HepG2 (cell line): ENCODE data around the gene CASTOR1. TPM values are rescaled to one million over a fixed set of nuclear protein-coding genes. Genes with fewer than 3 reads are reported as not detected.

ENCODE experiments used
- ATF1 ChIP-seq: IDR thresholded peaks from 2 replicates; pipeline ENCODE4 v1.6.1; 2016; ENCODE audit warnings: mild to moderate bottlenecking, control low read depth
- GATAD2A ChIP-seq: IDR thresholded peaks from 2 replicates; pipeline ENCODE4 v1.6.1; 2016
- HNRNPL ChIP-seq: fragments of 200-400 bp; formaldehyde crosslinking; IDR thresholded peaks from 2 replicates; pipeline ENCODE4 v1.6.1; 2017; ENCODE audit warnings: mild to moderate bottlenecking, low read depth, low read length
- JARID2 ChIP-seq: sonication (generic); formaldehyde crosslinking; IDR thresholded peaks from 2 replicates; pipeline ENCODE4 v1.8.1; 2023; ENCODE audit warnings: missing genetic modification reagents, inconsistent platforms; ENCODE audit not compliant: insufficient replicate concordance
- KDM2A ChIP-seq: sonication (generic); formaldehyde crosslinking; IDR thresholded peaks from 2 replicates; pipeline ENCODE4 v1.4.0; 2020; ENCODE audit warnings: low read depth, missing genetic modification reagents, borderline replicate concordance
- PHF21A ChIP-seq: sonication (generic); formaldehyde crosslinking; IDR thresholded peaks from 2 replicates; pipeline ENCODE4 v1.5.0; 2020; ENCODE audit warnings: mild to moderate bottlenecking, missing genetic modification reagents
- POLR2G ChIP-seq: fragments of 200-400 bp; formaldehyde crosslinking; IDR thresholded peaks from 2 replicates; pipeline ENCODE4 v1.6.1; 2018; ENCODE audit warnings: mild to moderate bottlenecking, low read depth, low read length, moderate library complexity
- SP5 ChIP-seq: IDR thresholded peaks from 2 replicates; pipeline ENCODE4 v1.6.1; 2016; ENCODE audit warnings: low read depth, borderline replicate concordance
- TEAD3 ChIP-seq: optimal IDR thresholded peaks from 2 replicates; pipeline ENCODE3; 2016; ENCODE audit warnings: borderline replicate concordance
- TGIF2 ChIP-seq: IDR thresholded peaks from 2 replicates; pipeline ENCODE4 v1.6.1; 2016; ENCODE audit warnings: control low read depth, missing compliant biosample characterization
- THAP11 ChIP-seq: IDR thresholded peaks from 2 replicates; pipeline ENCODE4 v1.6.1; 2016; ENCODE audit warnings: missing biosample characterization, missing genetic modification reagents
- TOE1 ChIP-seq: sonication (generic); formaldehyde crosslinking; IDR thresholded peaks from 2 replicates; pipeline ENCODE4 v1.4.0; 2020; ENCODE audit warnings: mild to moderate bottlenecking, missing genetic modification reagents
- ZFY ChIP-seq: sonication (generic); formaldehyde crosslinking; IDR thresholded peaks from 2 replicates; pipeline ENCODE4 v1.4.0; 2020; ENCODE audit warnings: missing genetic modification reagents
- polyA plus RNA-seq, 8 experiments: library from polyadenylated mRNA; depleted of rRNA in 3 of 8; stranded (reverse) in 7 of 8; unstranded in 1 of 8; fragments of >200 nt; fragmentation: Illumina TruSeq in 4 of 8; extraction: Trizol in 4 of 8; gene quantifications; 2 replicates each; pipeline versions ENCODE4 v1.2.1 to v1.2.3, GENCODE V29; 2011 to 2016; ENCODE audit warnings: low read depth in 4 of 8, missing spikeins in 1 of 8, mixed read lengths in 1 of 8; ENCODE audit not compliant: insufficient read depth in 1 of 8
- total RNA-seq, 5 experiments: library from RNA; depleted of rRNA; stranded (reverse); fragments of >200 nt; fragmentation: Illumina TruSeq; extraction: Trizol; gene quantifications; 2 replicates each; pipeline ENCODE4 v1.2.3, GENCODE V29; 2016; ENCODE audit warnings: low read depth in 1 of 5
- TF ChIP-seq, protein P1 (sequence below): sonication (generic); formaldehyde crosslinking; IDR thresholded peaks from 2 replicates; pipeline ENCODE4; 2020; ENCODE audit warnings: missing genetic modification reagents, mild to moderate bottlenecking, borderline replicate concordance
- TF ChIP-seq, protein P2 (sequence below): sonication (generic); formaldehyde crosslinking; IDR thresholded peaks from 2 replicates; pipeline ENCODE4 v1.4.0; 2020; ENCODE audit warnings: mild to moderate bottlenecking, missing genetic modification reagents, borderline replicate concordance
- TF ChIP-seq, protein P3 (sequence below): IDR thresholded peaks from 2 replicates; pipeline ENCODE4 v1.6.1; 2012; ENCODE audit warnings: inconsistent platforms
- TF ChIP-seq, protein P4 (sequence below): sonication (generic); formaldehyde crosslinking; IDR thresholded peaks from 2 replicates; pipeline ENCODE4 v1.5.1; 2020; ENCODE audit warnings: missing genetic modification reagents, mild to moderate bottlenecking, borderline replicate concordance
- TF ChIP-seq, protein P5 (sequence below): sonication (generic); formaldehyde crosslinking; IDR thresholded peaks from 2 replicates; pipeline ENCODE4 v1.8.0; 2022; ENCODE audit warnings: missing genetic modification reagents, mild to moderate bottlenecking, borderline replicate concordance

CASTOR1 gene
- total and polyA plus RNA-seq, 2 of the 13 experiments (the other 11 are each of a cell fraction or from before 2014, with no cell fraction given) = 2.6 to 4.4 TPM

DNA sequence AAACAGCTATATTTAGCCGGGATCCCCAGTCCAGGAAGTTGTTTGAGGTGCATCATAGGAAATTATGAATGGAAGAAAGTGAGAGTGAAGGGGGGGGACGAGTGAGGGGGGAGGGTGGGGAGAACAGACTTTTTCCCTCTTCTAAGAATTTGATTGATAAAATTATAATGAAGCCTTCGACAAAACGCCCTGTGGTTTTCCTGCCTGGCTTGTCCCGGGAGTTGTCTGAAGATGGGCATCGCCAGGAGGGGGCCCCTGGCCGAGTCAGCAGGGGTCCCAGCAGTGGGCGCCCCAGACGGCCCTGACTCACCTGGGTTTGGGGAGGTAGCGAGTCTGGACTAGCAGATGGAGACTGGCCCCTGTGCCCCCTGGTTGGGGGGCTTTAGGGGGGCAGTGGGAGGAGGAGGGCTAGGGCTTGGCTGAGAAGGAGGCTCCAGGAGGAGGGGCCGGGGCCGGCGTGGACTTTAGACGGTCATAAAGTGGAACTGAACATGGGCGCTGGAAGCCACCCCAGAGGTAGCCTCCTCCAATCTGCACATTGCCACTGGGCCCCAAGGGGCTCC, 42.4 kb downstream of the CASTOR1 start (continued):
- TF ChIP-seq JARID2 (CRISPR knock-in tag) = no peak
- TF ChIP-seq GATAD2A = 0 out of 2 replicates have a peak, but pooled peaks have one; percentile 15
- TF ChIP-seq, protein P1, sequence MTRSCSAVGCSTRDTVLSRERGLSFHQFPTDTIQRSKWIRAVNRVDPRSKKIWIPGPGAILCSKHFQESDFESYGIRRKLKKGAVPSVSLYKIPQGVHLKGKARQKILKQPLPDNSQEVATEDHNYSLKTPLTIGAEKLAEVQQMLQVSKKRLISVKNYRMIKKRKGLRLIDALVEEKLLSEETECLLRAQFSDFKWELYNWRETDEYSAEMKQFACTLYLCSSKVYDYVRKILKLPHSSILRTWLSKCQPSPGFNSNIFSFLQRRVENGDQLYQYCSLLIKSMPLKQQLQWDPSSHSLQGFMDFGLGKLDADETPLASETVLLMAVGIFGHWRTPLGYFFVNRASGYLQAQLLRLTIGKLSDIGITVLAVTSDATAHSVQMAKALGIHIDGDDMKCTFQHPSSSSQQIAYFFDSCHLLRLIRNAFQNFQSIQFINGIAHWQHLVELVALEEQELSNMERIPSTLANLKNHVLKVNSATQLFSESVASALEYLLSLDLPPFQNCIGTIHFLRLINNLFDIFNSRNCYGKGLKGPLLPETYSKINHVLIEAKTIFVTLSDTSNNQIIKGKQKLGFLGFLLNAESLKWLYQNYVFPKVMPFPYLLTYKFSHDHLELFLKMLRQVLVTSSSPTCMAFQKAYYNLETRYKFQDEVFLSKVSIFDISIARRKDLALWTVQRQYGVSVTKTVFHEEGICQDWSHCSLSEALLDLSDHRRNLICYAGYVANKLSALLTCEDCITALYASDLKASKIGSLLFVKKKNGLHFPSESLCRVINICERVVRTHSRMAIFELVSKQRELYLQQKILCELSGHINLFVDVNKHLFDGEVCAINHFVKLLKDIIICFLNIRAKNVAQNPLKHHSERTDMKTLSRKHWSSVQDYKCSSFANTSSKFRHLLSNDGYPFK (CRISPR knock-in tag) = no peak
- no peak for TF ChIP-seq ATF1 (CRISPR knock-in tag)
- TF ChIP-seq, protein P2, sequence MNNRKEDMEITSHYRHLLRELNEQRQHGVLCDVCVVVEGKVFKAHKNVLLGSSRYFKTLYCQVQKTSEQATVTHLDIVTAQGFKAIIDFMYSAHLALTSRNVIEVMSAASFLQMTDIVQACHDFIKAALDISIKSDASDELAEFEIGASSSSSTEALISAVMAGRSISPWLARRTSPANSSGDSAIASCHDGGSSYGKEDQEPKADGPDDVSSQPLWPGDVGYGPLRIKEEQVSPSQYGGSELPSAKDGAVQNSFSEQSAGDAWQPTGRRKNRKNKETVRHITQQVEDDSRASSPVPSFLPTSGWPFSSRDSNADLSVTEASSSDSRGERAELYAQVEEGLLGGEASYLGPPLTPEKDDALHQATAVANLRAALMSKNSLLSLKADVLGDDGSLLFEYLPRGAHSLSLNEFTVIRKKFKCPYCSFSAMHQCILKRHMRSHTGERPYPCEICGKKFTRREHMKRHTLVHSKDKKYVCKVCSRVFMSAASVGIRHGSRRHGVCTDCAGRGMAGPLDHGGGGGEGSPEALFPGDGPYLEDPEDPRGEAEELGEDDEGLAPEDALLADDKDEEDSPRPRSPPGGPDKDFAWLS (CRISPR knock-in tag) = no peak
- no peak for TF ChIP-seq TGIF2 (CRISPR knock-in tag)
- no peak for TF ChIP-seq TOE1 (CRISPR knock-in tag)
- 0 out of 2 replicates have a peak, but pooled peaks have one; percentile 5 for TF ChIP-seq ZFY (CRISPR knock-in tag)
- TF ChIP-seq, protein P3, sequence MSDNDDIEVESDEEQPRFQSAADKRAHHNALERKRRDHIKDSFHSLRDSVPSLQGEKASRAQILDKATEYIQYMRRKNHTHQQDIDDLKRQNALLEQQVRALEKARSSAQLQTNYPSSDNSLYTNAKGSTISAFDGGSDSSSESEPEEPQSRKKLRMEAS = 0 out of 2 replicates have a peak, but pooled peaks have one; percentile 38
- no peak for TF ChIP-seq TEAD3 (CRISPR knock-in tag)
- TF ChIP-seq, protein P4, sequence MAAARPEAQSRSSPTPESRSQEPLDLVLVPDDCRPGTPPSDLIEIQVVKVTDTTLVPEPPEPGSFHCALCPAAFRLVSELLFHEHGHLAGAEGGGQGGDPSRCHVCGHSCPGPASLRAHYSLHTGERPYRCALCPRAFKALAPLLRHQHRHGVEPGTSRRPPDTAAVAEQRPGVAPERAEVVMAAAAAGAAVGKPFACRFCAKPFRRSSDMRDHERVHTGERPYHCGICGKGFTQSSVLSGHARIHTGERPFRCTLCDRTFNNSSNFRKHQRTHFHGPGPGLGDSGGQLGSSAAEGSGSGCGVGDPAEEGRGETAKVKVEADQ (CRISPR knock-in tag) = no peak
- TF ChIP-seq KDM2A = peak; percentile 41; the same call in 1 of the 2 replicates
- TF ChIP-seq HNRNPL = 0 out of 2 replicates have a peak, but pooled peaks have one; percentile 55
- 0 out of 2 replicates have a peak, but pooled peaks have one; percentile 38 for TF ChIP-seq PHF21A
- 0 out of 2 replicates have a peak, but pooled peaks have one; percentile 14 for TF ChIP-seq THAP11 (CRISPR knock-in tag)
- TF ChIP-seq, protein P5, sequence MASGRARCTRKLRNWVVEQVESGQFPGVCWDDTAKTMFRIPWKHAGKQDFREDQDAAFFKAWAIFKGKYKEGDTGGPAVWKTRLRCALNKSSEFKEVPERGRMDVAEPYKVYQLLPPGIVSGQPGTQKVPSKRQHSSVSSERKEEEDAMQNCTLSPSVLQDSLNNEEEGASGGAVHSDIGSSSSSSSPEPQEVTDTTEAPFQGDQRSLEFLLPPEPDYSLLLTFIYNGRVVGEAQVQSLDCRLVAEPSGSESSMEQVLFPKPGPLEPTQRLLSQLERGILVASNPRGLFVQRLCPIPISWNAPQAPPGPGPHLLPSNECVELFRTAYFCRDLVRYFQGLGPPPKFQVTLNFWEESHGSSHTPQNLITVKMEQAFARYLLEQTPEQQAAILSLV (CRISPR knock-in tag) = no peak
- peak; percentile 38; the same call in 1 of the 2 replicates for TF ChIP-seq POLR2G
- TF ChIP-seq SP5 = 0 out of 2 replicates have a peak, but pooled peaks have one; percentile 24
